ENCODE data around the gene ZBTB49. TPM values are rescaled to one million over a fixed set of nuclear protein-coding genes. Genes with fewer than 3 reads are reported as not detected.

ZBTB49 gene
- total RNA-seq, 3 donors from 2014 or later, result 3.5 to 8.9 (median 8.4) TPM

DNA sequence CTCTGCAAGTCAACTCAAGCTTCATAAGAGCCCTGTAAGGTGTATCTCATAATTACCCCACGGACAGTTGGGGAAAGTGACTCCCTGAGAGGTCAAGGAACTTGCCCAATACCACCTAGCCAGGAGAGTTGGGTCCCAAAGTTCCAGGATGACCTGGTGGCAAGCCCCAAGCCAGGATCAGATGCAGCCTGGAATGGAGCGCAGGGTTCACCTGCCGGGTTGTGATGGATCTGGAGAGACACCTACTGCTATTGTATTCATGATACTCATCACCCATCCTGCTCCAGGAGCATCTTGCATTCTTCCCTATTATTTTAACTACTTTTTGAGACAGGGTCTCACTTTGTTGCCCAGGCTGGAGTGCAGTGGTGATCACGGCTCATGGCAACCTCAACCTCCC, 36.1 kb downstream of the ZBTB49 start:
- Histone ChIP-seq H3K9me3 (no peaks in the 10 kb centered on the region), H3K4me3 (no peak overlapping the region), H3K4me1 (ENCODE audit: low read depth) (no peaks in the 10 kb centered on the region), H3K36me3 (ENCODE audit: low read depth) (no peaks in the 10 kb centered on the region)
- DNase-seq (no peak), ATAC-seq (no peak)
- TF ChIP-seq CTCF (IDR thresholded peaks at IDR 0.05), result no peak
- intact Hi-C loops (cut with DNase I, micrococcal nuclease), result no loop called here

GRCh38 chr4:4327652-4328121, 37.6 kb downstream of the ZBTB49 start:
- H3K36me3 ChIP-seq (ENCODE audit: low read depth), result no peaks in the 10 kb centered on the region
- no peaks in the 10 kb centered on the region for H3K4me1 ChIP-seq (ENCODE audit: low read depth)
- no peak for TF ChIP-seq CTCF (IDR thresholded peaks at IDR 0.05)
- no peaks in the 10 kb centered on the region for H3K9me3 ChIP-seq
- DNase-seq (peak in 2 of 3 donors; percentile 6 to 31), ATAC-seq (no peak)
- intact Hi-C loops (cut with DNase I, micrococcal nuclease), result no loop called here
- no peak overlapping the region for H3K4me3 ChIP-seq

DNA sequence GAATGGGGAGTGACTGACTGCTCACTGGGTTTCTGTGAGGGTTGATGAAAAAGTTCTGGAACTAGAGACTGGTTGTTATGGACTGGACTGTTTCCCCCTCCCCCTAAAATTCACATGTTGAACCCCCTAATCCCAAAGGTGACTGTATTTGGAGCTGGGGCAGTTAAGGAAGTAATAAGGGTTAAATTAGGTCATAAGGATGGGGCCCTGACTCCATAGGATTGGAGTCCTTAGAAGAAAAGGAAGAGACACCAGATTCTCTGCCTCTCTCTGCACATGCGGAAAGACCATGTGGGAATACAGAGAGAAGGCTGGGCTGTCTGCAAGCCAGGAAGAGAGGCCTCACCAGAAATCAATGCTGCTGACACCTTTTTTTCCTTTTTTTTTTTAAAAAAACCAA, 38.2 kb downstream of the ZBTB49 start:
- Histone ChIP-seq H3K4me3 (no peak overlapping the region), H3K9me3 (no peaks in the 10 kb centered on the region), H3K4me1 (ENCODE audit: low read depth) (no peaks in the 10 kb centered on the region), H3K36me3 (ENCODE audit: low read depth) (no peaks in the 10 kb centered on the region)
- intact Hi-C loops (cut with DNase I, micrococcal nuclease), result no loop called here
- DNase-seq, result no peak
- no peak for TF ChIP-seq CTCF (IDR thresholded peaks at IDR 0.05)
- ATAC-seq, result no peak

- TF ChIP-seq CTCF (IDR thresholded peaks at IDR 0.05), result no peak
- DNase-seq (no peak), ATAC-seq (no peak)
- H3K4me3 ChIP-seq, result no peak overlapping the region
- H3K9me3 ChIP-seq, result no peaks in the 10 kb centered on the region
- intact Hi-C loops (cut with DNase I, micrococcal nuclease), result no loop called here
- no peaks in the 10 kb centered on the region for H3K4me1 ChIP-seq (ENCODE audit: low read depth)
- no peaks in the 10 kb centered on the region for H3K36me3 ChIP-seq (ENCODE audit: low read depth)
These were observed 38.8 kb downstream of the ZBTB49 start for GRCh38 chr4:4328840-4329239.

GRCh38 chr4:4329496-4329895, 39.4 kb downstream of the ZBTB49 start:
- intact Hi-C loops (cut with DNase I, micrococcal nuclease), result no loop called here

More at GRCh38 chr4:4329496-4329895, 39.4 kb downstream of the ZBTB49 start:
- no peak for TF ChIP-seq CTCF (IDR thresholded peaks at IDR 0.05)
- Histone ChIP-seq H3K4me3 (no peak overlapping the region), H3K9me3 (no peaks in the 10 kb centered on the region), H3K36me3 (ENCODE audit: low read depth) (no peaks in the 10 kb centered on the region), H3K4me1 (ENCODE audit: low read depth) (no peaks in the 10 kb centered on the region)
- ATAC-seq (no peak), DNase-seq (no peak)
